GM23338 (cell line): ENCODE measurements around the gene UCHL1. TPM values are rescaled to one million over a fixed set of nuclear protein-coding genes. Genes with fewer than 3 reads are reported as not detected.

Experiments
- ATAC-seq: fragments of 200-7000 bp; cut with Tn5 transposase; 3 replicates; pipeline ENCODE4 v1.9.1; 2020
- DNase-seq: peaks from one replicate; pipeline ENCODE4 v3.0.0-alpha.2; 2015; ENCODE audit warnings: low spot score
- H2AFZ ChIP-seq: fragments of 200-600 bp; sonication (generic); 2 replicates; pipeline ENCODE4 v1.8.0; 2016; ENCODE audit warnings: antibody characterized with exemption, mild to moderate bottlenecking, moderate library complexity
- H3F3A ChIP-seq: fragments of 200-600 bp; sonication (generic); replicated peaks from 2 replicates; pipeline ENCODE4 v1.8.0; 2017; ENCODE audit warnings: antibody characterized with exemption, mixed run types, low read depth
- H3K27ac ChIP-seq: fragments of 200-600 bp; sonication (generic); 2 replicates; pipeline ENCODE4 v1.6.1; 2016; ENCODE audit warnings: low read depth
- H3K27me3 ChIP-seq: fragments of 200-600 bp; sonication (generic); 2 replicates; pipeline ENCODE4 v1.8.0; 2016; ENCODE audit warnings: mild to moderate bottlenecking, mixed run types, moderate library complexity; ENCODE audit not compliant: insufficient read depth
- H3K36me3 ChIP-seq: fragments of 200-600 bp; sonication (generic); 2 replicates; pipeline ENCODE4 v1.8.0; 2016; ENCODE audit warnings: mild to moderate bottlenecking; ENCODE audit not compliant: insufficient read depth
- H3K4me1 ChIP-seq: fragments of 200-600 bp; sonication (generic); 2 replicates; pipeline ENCODE4 v1.8.0; 2016; ENCODE audit warnings: mild to moderate bottlenecking, moderate library complexity; ENCODE audit not compliant: insufficient read depth
- H3K4me2 ChIP-seq: fragments of 200-600 bp; sonication (generic); 2 replicates; pipeline ENCODE4 v1.7.1; 2017; ENCODE audit warnings: mixed run types
- H3K4me3 ChIP-seq: fragments of 200-600 bp; sonication (generic); 2 replicates; pipeline ENCODE4 v1.6.1; 2016; ENCODE audit warnings: mixed run types
- H3K79me2 ChIP-seq: fragments of 200-600 bp; sonication (generic); replicated peaks from 2 replicates; pipeline ENCODE4 v1.8.0; 2017; ENCODE audit warnings: mild to moderate bottlenecking; ENCODE audit not compliant: insufficient read depth
- H3K9me2 ChIP-seq: fragments of 200-600 bp; sonication (generic); 2 replicates; pipeline ENCODE4 v1.8.0; 2017; ENCODE audit not compliant: insufficient read depth
- H4K20me1 ChIP-seq: fragments of 200-600 bp; sonication (generic); replicated peaks from 2 replicates; pipeline ENCODE4 v1.8.0; 2017; ENCODE audit warnings: mild to moderate bottlenecking; ENCODE audit not compliant: insufficient read depth
- H3K27ac Mint-ChIP-seq: 2 replicates; pipeline ENCODE4 v1.8.0; 2020; ENCODE audit warnings: inconsistent platforms, mild to moderate bottlenecking, moderate library complexity, mixed read lengths
- H3K27me3 Mint-ChIP-seq: 3 replicates; pipeline ENCODE4 v1.8.0; 2022; ENCODE audit warnings: low read depth, mild to moderate bottlenecking, moderate library complexity, mixed read lengths, inconsistent platforms; ENCODE audit not compliant: insufficient read depth, poor library complexity
- H3K36me3 Mint-ChIP-seq: 3 replicates; pipeline ENCODE4 v1.8.0; 2021; ENCODE audit warnings: low read depth, mild to moderate bottlenecking, inconsistent platforms, moderate library complexity, mixed read lengths
- H3K4me1 Mint-ChIP-seq: 3 replicates; pipeline ENCODE4 v1.8.0; 2020; ENCODE audit warnings: mild to moderate bottlenecking, inconsistent platforms, mixed read lengths
- H3K4me3 Mint-ChIP-seq: 3 replicates; pipeline ENCODE4 v1.8.0; 2021; ENCODE audit warnings: moderate library complexity, mild to moderate bottlenecking, inconsistent platforms, mixed read lengths
- H3K9me3 Mint-ChIP-seq: 3 replicates; pipeline ENCODE4 v1.8.0; 2020; ENCODE audit warnings: moderate library complexity, mild to moderate bottlenecking, inconsistent platforms, mixed read lengths
- CREB1 ChIP-seq: fragments of 250-450 bp; sonication (Bioruptor Pico); IDR thresholded peaks from 2 replicates; pipeline ENCODE4 v1.5.0; 2020; ENCODE audit warnings: low read depth, mild to moderate bottlenecking, moderate library complexity
- EZH2 ChIP-seq: fragments of 200-600 bp; sonication (generic); IDR thresholded peaks from one replicate; pipeline ENCODE4 v1.8.0; 2017; ENCODE audit warnings: antibody characterized with exemption, mild to moderate bottlenecking, low read depth; ENCODE audit not compliant: unreplicated experiment
- EZH2phosphoT487 ChIP-seq: fragments of 200-600 bp; sonication (generic); IDR thresholded peaks from one replicate; pipeline ENCODE4 v1.8.1; 2018; ENCODE audit warnings: antibody characterized with exemption; ENCODE audit not compliant: unreplicated experiment
- JUNB ChIP-seq: IDR thresholded peaks from one replicate; pipeline ENCODE4 v1.6.1; 2016; ENCODE audit warnings: antibody characterized with exemption; ENCODE audit not compliant: unreplicated experiment
- NANOG ChIP-seq: IDR thresholded peaks from 2 replicates; pipeline ENCODE4 v1.6.1; 2016; ENCODE audit warnings: antibody characterized with exemption, borderline replicate concordance
- POLR2AphosphoS5 ChIP-seq: IDR thresholded peaks from 2 replicates; pipeline ENCODE4 v1.6.1; 2016; ENCODE audit warnings: antibody characterized with exemption, low read depth
- STAT1 ChIP-seq: IDR thresholded peaks from one replicate; pipeline ENCODE4 v1.6.1; 2016; ENCODE audit warnings: antibody characterized with exemption; ENCODE audit not compliant: unreplicated experiment
- ZNF114 ChIP-seq: fragments of 250-450 bp; sonication (Bioruptor Pico); IDR thresholded peaks from 2 replicates; pipeline ENCODE4 v1.5.0; 2020; ENCODE audit warnings: mild to moderate bottlenecking, moderate library complexity
- ZNF331 ChIP-seq: fragments of 250-450 bp; sonication (Bioruptor Pico); IDR thresholded peaks from 2 replicates; pipeline ENCODE4 v1.5.0; 2020; ENCODE audit warnings: low read depth, mild to moderate bottlenecking, moderate library complexity
- polyA plus RNA-seq: library from polyadenylated mRNA; unstranded; fragments of >200 nt; fragmentation: Nextera tagmentation; extraction: Ambion mirVana; gene quantifications from 2 replicates; pipeline ENCODE4 v1.2.1, GENCODE V29; 2016
- total RNA-seq: library from RNA; depleted of rRNA; stranded (reverse); fragments of >200 nt; shearing (Covaris generic); gene quantifications from 2 replicates; pipeline ENCODE4 v1.2.3, GENCODE V29; 2014
- TF ChIP-seq, protein P1 (sequence below): IDR thresholded peaks from 2 replicates; pipeline ENCODE4 v1.6.1; 2016; ENCODE audit warnings: antibody characterized with exemption
- TF ChIP-seq, protein P2 (sequence below), 2 experiments: fragments of 200-600 bp in 1 of 2; sonication (generic) in 1 of 2; conservative IDR thresholded peaks; 2 replicates each; pipeline versions ENCODE4 v1.5.1 to v1.6.1; 2016 to 2017; ENCODE audit warnings: antibody characterized with exemption in 2 of 2, low read depth in 2 of 2, mild to moderate bottlenecking in 2 of 2, moderate library complexity in 1 of 2
- TF ChIP-seq, protein P3 (sequence below): IDR thresholded peaks from one replicate; pipeline ENCODE4 v1.6.1; 2018; ENCODE audit warnings: antibody characterized with exemption; ENCODE audit not compliant: unreplicated experiment
- TF ChIP-seq, protein P4 (sequence below): fragments of 250-450 bp; sonication (Bioruptor Pico); IDR thresholded peaks from 2 replicates; pipeline ENCODE4 v1.5.0; 2020; ENCODE audit warnings: mild to moderate bottlenecking, moderate library complexity

The UCHL1 gene
- total and polyA plus RNA-seq, 2 experiments from 2014 or later, result 998 to 1,758 TPM

DNA sequence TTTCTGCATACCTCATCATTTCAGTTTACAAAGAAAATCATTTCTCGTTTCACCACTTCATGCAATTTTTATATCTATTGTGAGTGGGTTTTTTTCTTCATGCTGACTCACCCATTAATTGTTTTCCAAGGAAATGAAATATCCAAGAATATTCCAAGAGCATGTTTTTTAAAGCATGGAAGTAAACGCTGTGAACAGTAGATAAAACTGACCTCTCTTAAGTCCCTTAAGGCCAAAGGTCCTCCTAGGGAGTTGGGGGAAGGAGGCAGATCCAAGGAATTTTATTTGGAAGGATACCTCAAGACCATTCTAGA, 39.8 kb upstream of the UCHL1 start:
- Histone ChIP-seq H2AFZ (no peak overlapping the region), H3K27ac (peak overlapping the region; percentile 88)

More for the DNA sequence above, 39.8 kb upstream of the UCHL1 start:
- Histone ChIP-seq H3K4me3 (peak overlapping the region; percentile 58), H3K4me2 (peak overlapping the region; percentile 55), H3K9me2 (no peaks in the 10 kb centered on the region), H4K20me1 (peaks cover 9% of the 10 kb centered on the region), H3K36me3 (no peaks in the 10 kb centered on the region), H3K79me2 (peaks cover 17% of the 10 kb centered on the region), H3F3A (peaks cover 15% of the 10 kb centered on the region; the same call in 1 of the 2 replicates), H3K27me3 (peaks cover 13% of the 10 kb centered on the region; the same call in 1 of the 2 replicates), H3K4me1 (peaks cover 26% of the 10 kb centered on the region)
- Mint-ChIP-seq H3K9me3 (no peaks in the 10 kb centered on the region), H3K36me3 (no peaks in the 10 kb centered on the region), H3K4me3 (peak overlapping the region; percentile 77), H3K27ac (peak overlapping the region; percentile 99), H3K4me1 (peaks cover 47% of the 10 kb centered on the region), H3K27me3 (peaks cover 29% of the 10 kb centered on the region)
- DNase-seq, result no peak
- TF ChIP-seq EZH2phosphoT487 (no peak), EZH2 (no peak), CREB1 (CRISPR knock-in tag) (no peak), NANOG (no peak), STAT1 (no peak), JUNB (no peak), ZNF114 (no peak), POLR2AphosphoS5 (no peak), ZNF331 (CRISPR knock-in tag) (no peak)
- TF ChIP-seq, protein P1, sequence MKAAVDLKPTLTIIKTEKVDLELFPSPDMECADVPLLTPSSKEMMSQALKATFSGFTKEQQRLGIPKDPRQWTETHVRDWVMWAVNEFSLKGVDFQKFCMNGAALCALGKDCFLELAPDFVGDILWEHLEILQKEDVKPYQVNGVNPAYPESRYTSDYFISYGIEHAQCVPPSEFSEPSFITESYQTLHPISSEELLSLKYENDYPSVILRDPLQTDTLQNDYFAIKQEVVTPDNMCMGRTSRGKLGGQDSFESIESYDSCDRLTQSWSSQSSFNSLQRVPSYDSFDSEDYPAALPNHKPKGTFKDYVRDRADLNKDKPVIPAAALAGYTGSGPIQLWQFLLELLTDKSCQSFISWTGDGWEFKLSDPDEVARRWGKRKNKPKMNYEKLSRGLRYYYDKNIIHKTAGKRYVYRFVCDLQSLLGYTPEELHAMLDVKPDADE, result no peak
- TF ChIP-seq, protein P2, sequence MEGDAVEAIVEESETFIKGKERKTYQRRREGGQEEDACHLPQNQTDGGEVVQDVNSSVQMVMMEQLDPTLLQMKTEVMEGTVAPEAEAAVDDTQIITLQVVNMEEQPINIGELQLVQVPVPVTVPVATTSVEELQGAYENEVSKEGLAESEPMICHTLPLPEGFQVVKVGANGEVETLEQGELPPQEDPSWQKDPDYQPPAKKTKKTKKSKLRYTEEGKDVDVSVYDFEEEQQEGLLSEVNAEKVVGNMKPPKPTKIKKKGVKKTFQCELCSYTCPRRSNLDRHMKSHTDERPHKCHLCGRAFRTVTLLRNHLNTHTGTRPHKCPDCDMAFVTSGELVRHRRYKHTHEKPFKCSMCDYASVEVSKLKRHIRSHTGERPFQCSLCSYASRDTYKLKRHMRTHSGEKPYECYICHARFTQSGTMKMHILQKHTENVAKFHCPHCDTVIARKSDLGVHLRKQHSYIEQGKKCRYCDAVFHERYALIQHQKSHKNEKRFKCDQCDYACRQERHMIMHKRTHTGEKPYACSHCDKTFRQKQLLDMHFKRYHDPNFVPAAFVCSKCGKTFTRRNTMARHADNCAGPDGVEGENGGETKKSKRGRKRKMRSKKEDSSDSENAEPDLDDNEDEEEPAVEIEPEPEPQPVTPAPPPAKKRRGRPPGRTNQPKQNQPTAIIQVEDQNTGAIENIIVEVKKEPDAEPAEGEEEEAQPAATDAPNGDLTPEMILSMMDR (conservative IDR thresholded peaks at IDR 0.05; ENCODE audit: low read depth in 2 of 2), result no peak
- TF ChIP-seq, protein P3, sequence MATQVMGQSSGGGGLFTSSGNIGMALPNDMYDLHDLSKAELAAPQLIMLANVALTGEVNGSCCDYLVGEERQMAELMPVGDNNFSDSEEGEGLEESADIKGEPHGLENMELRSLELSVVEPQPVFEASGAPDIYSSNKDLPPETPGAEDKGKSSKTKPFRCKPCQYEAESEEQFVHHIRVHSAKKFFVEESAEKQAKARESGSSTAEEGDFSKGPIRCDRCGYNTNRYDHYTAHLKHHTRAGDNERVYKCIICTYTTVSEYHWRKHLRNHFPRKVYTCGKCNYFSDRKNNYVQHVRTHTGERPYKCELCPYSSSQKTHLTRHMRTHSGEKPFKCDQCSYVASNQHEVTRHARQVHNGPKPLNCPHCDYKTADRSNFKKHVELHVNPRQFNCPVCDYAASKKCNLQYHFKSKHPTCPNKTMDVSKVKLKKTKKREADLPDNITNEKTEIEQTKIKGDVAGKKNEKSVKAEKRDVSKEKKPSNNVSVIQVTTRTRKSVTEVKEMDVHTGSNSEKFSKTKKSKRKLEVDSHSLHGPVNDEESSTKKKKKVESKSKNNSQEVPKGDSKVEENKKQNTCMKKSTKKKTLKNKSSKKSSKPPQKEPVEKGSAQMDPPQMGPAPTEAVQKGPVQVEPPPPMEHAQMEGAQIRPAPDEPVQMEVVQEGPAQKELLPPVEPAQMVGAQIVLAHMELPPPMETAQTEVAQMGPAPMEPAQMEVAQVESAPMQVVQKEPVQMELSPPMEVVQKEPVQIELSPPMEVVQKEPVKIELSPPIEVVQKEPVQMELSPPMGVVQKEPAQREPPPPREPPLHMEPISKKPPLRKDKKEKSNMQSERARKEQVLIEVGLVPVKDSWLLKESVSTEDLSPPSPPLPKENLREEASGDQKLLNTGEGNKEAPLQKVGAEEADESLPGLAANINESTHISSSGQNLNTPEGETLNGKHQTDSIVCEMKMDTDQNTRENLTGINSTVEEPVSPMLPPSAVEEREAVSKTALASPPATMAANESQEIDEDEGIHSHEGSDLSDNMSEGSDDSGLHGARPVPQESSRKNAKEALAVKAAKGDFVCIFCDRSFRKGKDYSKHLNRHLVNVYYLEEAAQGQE, result no peak
- TF ChIP-seq, protein P4, sequence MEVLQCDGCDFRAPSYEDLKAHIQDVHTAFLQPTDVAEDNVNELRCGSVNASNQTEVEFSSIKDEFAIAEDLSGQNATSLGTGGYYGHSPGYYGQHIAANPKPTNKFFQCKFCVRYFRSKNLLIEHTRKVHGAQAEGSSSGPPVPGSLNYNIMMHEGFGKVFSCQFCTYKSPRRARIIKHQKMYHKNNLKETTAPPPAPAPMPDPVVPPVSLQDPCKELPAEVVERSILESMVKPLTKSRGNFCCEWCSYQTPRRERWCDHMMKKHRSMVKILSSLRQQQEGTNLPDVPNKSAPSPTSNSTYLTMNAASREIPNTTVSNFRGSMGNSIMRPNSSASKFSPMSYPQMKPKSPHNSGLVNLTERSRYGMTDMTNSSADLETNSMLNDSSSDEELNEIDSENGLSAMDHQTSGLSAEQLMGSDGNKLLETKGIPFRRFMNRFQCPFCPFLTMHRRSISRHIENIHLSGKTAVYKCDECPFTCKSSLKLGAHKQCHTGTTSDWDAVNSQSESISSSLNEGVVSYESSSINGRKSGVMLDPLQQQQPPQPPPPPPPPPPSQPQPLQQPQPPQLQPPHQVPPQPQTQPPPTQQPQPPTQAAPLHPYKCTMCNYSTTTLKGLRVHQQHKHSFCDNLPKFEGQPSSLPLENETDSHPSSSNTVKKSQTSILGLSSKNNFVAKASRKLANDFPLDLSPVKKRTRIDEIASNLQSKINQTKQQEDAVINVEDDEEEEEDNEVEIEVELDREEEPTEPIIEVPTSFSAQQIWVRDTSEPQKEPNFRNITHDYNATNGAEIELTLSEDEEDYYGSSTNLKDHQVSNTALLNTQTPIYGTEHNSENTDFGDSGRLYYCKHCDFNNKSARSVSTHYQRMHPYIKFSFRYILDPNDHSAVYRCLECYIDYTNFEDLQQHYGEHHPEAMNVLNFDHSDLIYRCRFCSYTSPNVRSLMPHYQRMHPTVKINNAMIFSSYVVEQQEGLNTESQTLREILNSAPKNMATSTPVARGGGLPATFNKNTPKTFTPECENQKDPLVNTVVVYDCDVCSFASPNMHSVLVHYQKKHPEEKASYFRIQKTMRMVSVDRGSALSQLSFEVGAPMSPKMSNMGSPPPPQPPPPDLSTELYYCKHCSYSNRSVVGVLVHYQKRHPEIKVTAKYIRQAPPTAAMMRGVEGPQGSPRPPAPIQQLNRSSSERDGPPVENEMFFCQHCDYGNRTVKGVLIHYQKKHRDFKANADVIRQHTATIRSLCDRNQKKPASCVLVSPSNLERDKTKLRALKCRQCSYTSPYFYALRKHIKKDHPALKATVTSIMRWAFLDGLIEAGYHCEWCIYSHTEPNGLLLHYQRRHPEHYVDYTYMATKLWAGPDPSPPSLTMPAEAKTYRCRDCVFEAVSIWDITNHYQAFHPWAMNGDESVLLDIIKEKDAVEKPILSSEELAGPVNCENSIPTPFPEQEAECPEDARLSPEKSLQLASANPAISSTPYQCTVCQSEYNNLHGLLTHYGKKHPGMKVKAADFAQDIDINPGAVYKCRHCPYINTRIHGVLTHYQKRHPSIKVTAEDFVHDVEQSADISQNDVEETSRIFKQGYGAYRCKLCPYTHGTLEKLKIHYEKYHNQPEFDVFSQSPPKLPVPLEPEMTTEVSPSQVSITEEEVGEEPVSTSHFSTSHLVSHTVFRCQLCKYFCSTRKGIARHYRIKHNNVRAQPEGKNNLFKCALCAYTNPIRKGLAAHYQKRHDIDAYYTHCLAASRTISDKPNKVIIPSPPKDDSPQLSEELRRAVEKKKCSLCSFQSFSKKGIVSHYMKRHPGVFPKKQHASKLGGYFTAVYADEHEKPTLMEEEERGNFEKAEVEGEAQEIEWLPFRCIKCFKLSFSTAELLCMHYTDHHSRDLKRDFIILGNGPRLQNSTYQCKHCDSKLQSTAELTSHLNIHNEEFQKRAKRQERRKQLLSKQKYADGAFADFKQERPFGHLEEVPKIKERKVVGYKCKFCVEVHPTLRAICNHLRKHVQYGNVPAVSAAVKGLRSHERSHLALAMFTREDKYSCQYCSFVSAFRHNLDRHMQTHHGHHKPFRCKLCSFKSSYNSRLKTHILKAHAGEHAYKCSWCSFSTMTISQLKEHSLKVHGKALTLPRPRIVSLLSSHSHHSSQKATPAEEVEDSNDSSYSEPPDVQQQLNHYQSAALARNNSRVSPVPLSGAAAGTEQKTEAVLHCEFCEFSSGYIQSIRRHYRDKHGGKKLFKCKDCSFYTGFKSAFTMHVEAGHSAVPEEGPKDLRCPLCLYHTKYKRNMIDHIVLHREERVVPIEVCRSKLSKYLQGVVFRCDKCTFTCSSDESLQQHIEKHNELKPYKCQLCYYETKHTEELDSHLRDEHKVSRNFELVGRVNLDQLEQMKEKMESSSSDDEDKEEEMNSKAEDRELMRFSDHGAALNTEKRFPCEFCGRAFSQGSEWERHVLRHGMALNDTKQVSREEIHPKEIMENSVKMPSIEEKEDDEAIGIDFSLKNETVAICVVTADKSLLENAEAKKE, result no peak
- ATAC-seq, result no peak
